ENCODE results near the gene NAA15. TPM values are rescaled to one million over a fixed set of nuclear protein-coding genes. Genes with fewer than 3 reads are reported as not detected.
"Not testable (repeated sequence)": the region's sequence is repeated elsewhere in the genome, so short reads cannot be mapped to it uniquely, and the experiment has no call there.

NAA15 gene
- total RNA-seq, 1 experiment from 2014 or later = 16.6 TPM

GRCh38 chr4:139317635-139318034, 16.3 kb downstream of the NAA15 start:
- Histone ChIP-seq H3K9me3 (0 out of 2 replicates have a peak, but pooled peaks cover 3% of the 10 kb centered on the region), H3K36me3 (no peaks in the 10 kb centered on the region; the same call in 1 of the 2 replicates), H3K27me3 (no peaks in the 10 kb centered on the region), H3K4me3 (no peak overlapping the region)
- DNase-seq = no peak

GRCh38 chr4:139319571-139319970, 18.3 kb downstream of the NAA15 start:
- no peaks in the 10 kb centered on the region for H3K27me3 ChIP-seq

GRCh38 chr4:139322070-139322469, 20.8 kb downstream of the NAA15 start:
- H3K9me3 ChIP-seq, H3K4me3 ChIP-seq, H3K27me3 ChIP-seq, H3K36me3 ChIP-seq, DNase-seq: not testable (repeated sequence)

More at GRCh38 chr4:139319571-139319970, 18.3 kb downstream of the NAA15 start:
- no peaks in the 10 kb centered on the region for H3K36me3 ChIP-seq
- H3K9me3 ChIP-seq = 0 out of 2 replicates have a peak, but pooled peaks cover 3% of the 10 kb centered on the region
- H3K4me3 ChIP-seq = no peak overlapping the region
- DNase-seq = no peak

- not testable (repeated sequence) for DNase-seq, H3K9me3 ChIP-seq, H3K27me3 ChIP-seq, H3K4me3 ChIP-seq, H3K36me3 ChIP-seq
These were observed 21.2 kb downstream of the NAA15 start for GRCh38 chr4:139322541-139322940.

- no peaks in the 10 kb centered on the region for H3K9me3 ChIP-seq
- H3K36me3 ChIP-seq = peaks cover 6% of the 10 kb centered on the region; the same call in 1 of the 2 replicates
- no peak for DNase-seq
- no peak overlapping the region for H3K4me3 ChIP-seq
- no peaks in the 10 kb centered on the region for H3K27me3 ChIP-seq
These were observed 23.3 kb downstream of the NAA15 start for GRCh38 chr4:139324620-139325019.

- Histone ChIP-seq H3K4me3 (no peak overlapping the region), H3K27me3 (no peaks in the 10 kb centered on the region), H3K9me3 (no peaks in the 10 kb centered on the region), H3K36me3 (peaks cover 15% of the 10 kb centered on the region)
- DNase-seq = no peak
These were observed 28.4 kb downstream of the NAA15 start for GRCh38 chr4:139329665-139330200.

GRCh38 chr4:139330283-139330682, 29.0 kb downstream of the NAA15 start:
- Histone ChIP-seq H3K27me3 (no peaks in the 10 kb centered on the region), H3K9me3 (no peaks in the 10 kb centered on the region), H3K36me3 (peaks cover 16% of the 10 kb centered on the region), H3K4me3 (no peak overlapping the region)
- no peak for DNase-seq

- Histone ChIP-seq H3K27me3 (no peaks in the 10 kb centered on the region), H3K4me3 (no peak overlapping the region), H3K9me3 (no peaks in the 10 kb centered on the region), H3K36me3 (peaks cover 16% of the 10 kb centered on the region)
- DNase-seq = no peak
These were observed 29.9 kb downstream of the NAA15 start for GRCh38 chr4:139331185-139331584.

- no peak for DNase-seq
- Histone ChIP-seq H3K27me3 (no peaks in the 10 kb centered on the region), H3K4me3 (no peak overlapping the region), H3K9me3 (no peaks in the 10 kb centered on the region), H3K36me3 (peaks cover 20% of the 10 kb centered on the region)
These were observed 31.7 kb downstream of the NAA15 start for GRCh38 chr4:139333046-139333445.

GRCh38 chr4:139337612-139338011, 36.3 kb downstream of the NAA15 start:
- DNase-seq = no peak
- Histone ChIP-seq H3K27me3 (no peaks in the 10 kb centered on the region), H3K36me3 (peaks cover 30% of the 10 kb centered on the region), H3K9me3 (no peaks in the 10 kb centered on the region), H3K4me3 (no peak overlapping the region)

- DNase-seq = no peak
- peaks cover 57% of the 10 kb centered on the region for H3K36me3 ChIP-seq
These were observed 60.0 kb downstream of the NAA15 start for GRCh38 chr4:139361301-139361700.

GRCh38 chr4:139367421-139368090, 66.3 kb downstream of the NAA15 start:
- Histone ChIP-seq H3K36me3 (peaks cover 39% of the 10 kb centered on the region), H3K9me3 (no peaks in the 10 kb centered on the region), H3K4me3 (no peak overlapping the region), H3K27me3 (no peaks in the 10 kb centered on the region)
- no peak for DNase-seq

More at GRCh38 chr4:139361301-139361700, 60.0 kb downstream of the NAA15 start:
- no peak overlapping the region for H3K4me3 ChIP-seq
- no peaks in the 10 kb centered on the region for H3K9me3 ChIP-seq
- no peaks in the 10 kb centered on the region for H3K27me3 ChIP-seq

- Histone ChIP-seq H3K27me3 (no peaks in the 10 kb centered on the region), H3K36me3 (peaks cover 38% of the 10 kb centered on the region)
- DNase-seq = no peak
These were observed 67.7 kb downstream of the NAA15 start for GRCh38 chr4:139368998-139369397.

GRCh38 chr4:139374251-139374650, 72.9 kb downstream of the NAA15 start:
- Histone ChIP-seq H3K9me3 (no peaks in the 10 kb centered on the region), H3K4me3 (no peak overlapping the region), H3K27me3 (no peaks in the 10 kb centered on the region), H3K36me3 (peaks cover 50% of the 10 kb centered on the region)
- DNase-seq = no peak

More at GRCh38 chr4:139368998-139369397, 67.7 kb downstream of the NAA15 start:
- H3K9me3 ChIP-seq = no peaks in the 10 kb centered on the region
- no peak overlapping the region for H3K4me3 ChIP-seq

- Histone ChIP-seq H3K9me3 (no peaks in the 10 kb centered on the region), H3K36me3 (peaks cover 64% of the 10 kb centered on the region), H3K4me3 (no peak overlapping the region), H3K27me3 (no peaks in the 10 kb centered on the region)
- no peak for DNase-seq
These were observed 85.1 kb downstream of the NAA15 start for GRCh38 chr4:139386421-139386820.

GRCh38 chr4:139389102-139389501, 87.8 kb downstream of the NAA15 start:
- H3K9me3 ChIP-seq = no peaks in the 10 kb centered on the region
- H3K36me3 ChIP-seq = peaks cover 66% of the 10 kb centered on the region

GRCh38 chr4:139389991-139390390, 88.7 kb downstream of the NAA15 start:
- H3K36me3 ChIP-seq = peaks cover 62% of the 10 kb centered on the region
- no peak overlapping the region for H3K4me3 ChIP-seq
- H3K27me3 ChIP-seq = no peaks in the 10 kb centered on the region
- H3K9me3 ChIP-seq = no peaks in the 10 kb centered on the region
- no peak for DNase-seq

More at GRCh38 chr4:139389102-139389501, 87.8 kb downstream of the NAA15 start:
- DNase-seq = no peak
- Histone ChIP-seq H3K27me3 (no peaks in the 10 kb centered on the region), H3K4me3 (no peak overlapping the region)

GRCh38 chr4:139391731-139392130, 90.4 kb downstream of the NAA15 start:
- Histone ChIP-seq H3K4me3 (no peak overlapping the region), H3K9me3 (no peaks in the 10 kb centered on the region), H3K27me3 (no peaks in the 10 kb centered on the region), H3K36me3 (peaks cover 48% of the 10 kb centered on the region)
- DNase-seq = no peak
